ENCODE data around the gene BTBD9.

The BTBD9 gene

GRCh38 chr6:38170666-38171355 lies 468.9 kb downstream of the BTBD9 start:
- no peak for TF ChIP-seq CTCF (IDR thresholded peaks at IDR 0.05)

GRCh38 chr6:38169977-38170526 lies 469.7 kb downstream of the BTBD9 start:
- no peak for TF ChIP-seq CTCF (IDR thresholded peaks at IDR 0.05)

GRCh38 chr6:38169221-38169976 lies 470.3 kb downstream of the BTBD9 start:
- TF ChIP-seq CTCF (IDR thresholded peaks at IDR 0.05), result no peak

GRCh38 chr6:38168699-38169098 lies 471.0 kb downstream of the BTBD9 start:
- no peak for TF ChIP-seq CTCF (IDR thresholded peaks at IDR 0.05)

- no peak for TF ChIP-seq CTCF (IDR thresholded peaks at IDR 0.05)
These were observed 471.6 kb downstream of the BTBD9 start for GRCh38 chr6:38168126-38168525.

- TF ChIP-seq CTCF (IDR thresholded peaks at IDR 0.05), result no peak
These were observed 472.1 kb downstream of the BTBD9 start for GRCh38 chr6:38167598-38167997.

GRCh38 chr6:38166411-38167240 lies 473.1 kb downstream of the BTBD9 start:
- TF ChIP-seq CTCF (IDR thresholded peaks at IDR 0.05), result no peak
